Right lung (tissue), 5 donors: ENCODE measurements around the gene GPR153. TPM values are rescaled to one million over a fixed set of nuclear protein-coding genes. Genes with fewer than 3 reads are reported as not detected.

ENCODE experiments used
- DNase-seq, 2 donors: peaks; one replicate each; pipeline ENCODE4 v3.0.0-alpha.2; 2013
- polyA plus RNA-seq, 5 donors: library from polyadenylated mRNA; unstranded; fragments of 120-200 nt; gene quantifications; one replicate each; pipeline versions ENCODE4 v1.2.1 to v1.2.3, GENCODE V29; 2013; ENCODE audit warnings: inconsistent platforms in 1 of 5, low replicate concordance in 1 of 5; ENCODE audit not compliant: insufficient read length in 5 of 5, insufficient read depth in 1 of 5

The GPR153 gene
- polyA plus RNA-seq, 5 donors, result 12.0 to 37.0 (median 15.3) TPM

DNA sequence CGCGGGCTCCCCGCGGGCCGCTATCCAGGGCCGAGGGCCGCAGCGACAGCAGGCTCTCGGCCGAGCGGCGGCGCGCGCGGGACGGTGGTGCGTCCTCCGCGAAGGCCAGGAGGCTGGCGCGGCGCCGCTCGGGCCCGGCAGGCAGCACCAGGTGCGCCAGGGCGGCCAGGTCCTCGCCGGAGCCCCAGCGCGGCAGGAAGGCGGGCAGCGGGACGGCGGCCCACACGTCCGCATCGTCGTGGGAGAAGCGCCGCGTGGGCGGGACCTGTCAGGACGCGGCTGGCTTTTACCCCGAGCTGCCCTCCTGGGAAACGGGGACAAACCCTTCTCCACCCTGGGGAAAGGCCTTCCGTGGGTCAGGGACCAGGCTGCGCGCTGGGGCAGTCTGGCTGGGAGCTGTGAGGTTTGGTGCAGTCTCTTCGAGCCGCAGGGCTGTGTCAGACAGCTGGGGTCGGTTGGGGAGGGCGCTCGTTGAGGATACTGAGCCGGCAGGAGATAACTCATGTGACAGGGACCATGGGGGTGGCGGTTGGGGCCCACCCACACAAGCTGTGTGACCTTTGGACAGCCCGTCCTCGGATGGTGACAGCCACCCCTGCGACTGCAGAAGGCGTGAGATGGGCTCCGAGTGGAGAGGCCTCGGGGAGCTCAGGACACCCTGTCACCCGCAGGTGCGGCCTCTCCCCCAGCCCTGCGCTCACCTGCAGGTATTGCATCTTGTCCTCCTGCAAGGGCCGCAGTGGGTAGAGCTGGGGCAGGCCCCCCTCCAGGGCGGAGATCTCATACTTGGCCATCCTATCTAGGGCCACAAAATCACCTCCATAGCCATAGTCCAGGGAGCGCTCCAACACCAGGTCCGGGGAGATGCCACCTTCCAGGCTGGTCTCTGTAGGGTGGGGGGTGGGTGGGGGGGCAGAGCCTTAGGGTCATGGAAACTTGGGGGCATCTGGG lies 10.9 kb downstream of the GPR153 start:
- DNase-seq, result no peak

DNA sequence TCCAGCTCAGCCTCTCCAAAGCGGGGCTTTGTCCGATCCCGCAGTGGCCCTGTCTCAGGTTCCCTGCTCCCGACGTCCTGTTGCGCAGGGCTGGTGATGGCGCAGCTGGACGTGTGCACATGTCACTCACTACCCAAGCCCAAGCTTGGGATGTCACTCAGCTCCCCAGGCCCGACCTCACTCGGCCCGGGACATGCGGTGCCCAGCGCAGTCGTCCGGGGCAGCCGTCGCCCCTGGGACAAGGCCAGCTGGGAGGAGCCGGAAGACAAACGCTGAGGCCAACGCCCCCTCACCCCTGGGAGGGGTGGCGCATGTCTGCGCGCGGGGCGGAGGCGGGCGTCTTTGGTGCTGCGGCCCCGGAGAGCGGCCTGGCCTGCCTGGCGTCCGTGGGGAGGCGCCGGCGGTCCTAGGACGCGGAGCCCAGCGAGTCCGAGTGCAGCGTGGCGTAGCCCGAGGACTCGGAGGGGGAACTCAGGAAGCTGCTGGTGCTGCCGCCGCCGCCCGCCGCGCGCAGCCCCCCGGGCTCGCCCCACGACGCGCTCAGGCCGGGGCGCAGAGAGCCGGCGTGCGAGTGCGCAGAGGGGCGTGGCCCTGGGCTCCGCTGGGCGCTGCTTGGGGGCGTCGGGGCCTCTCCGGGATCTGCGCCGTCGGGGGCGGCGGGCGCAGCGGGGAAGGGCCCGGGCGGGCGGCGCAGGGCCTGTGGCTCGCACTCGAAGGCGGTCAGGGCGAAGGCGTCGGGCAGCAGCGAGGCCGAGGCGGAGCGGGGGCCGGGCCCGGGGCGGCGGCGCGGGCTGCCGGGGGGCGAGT lies 11.8 kb downstream of the GPR153 start:
- DNase-seq, result no peak

DNA sequence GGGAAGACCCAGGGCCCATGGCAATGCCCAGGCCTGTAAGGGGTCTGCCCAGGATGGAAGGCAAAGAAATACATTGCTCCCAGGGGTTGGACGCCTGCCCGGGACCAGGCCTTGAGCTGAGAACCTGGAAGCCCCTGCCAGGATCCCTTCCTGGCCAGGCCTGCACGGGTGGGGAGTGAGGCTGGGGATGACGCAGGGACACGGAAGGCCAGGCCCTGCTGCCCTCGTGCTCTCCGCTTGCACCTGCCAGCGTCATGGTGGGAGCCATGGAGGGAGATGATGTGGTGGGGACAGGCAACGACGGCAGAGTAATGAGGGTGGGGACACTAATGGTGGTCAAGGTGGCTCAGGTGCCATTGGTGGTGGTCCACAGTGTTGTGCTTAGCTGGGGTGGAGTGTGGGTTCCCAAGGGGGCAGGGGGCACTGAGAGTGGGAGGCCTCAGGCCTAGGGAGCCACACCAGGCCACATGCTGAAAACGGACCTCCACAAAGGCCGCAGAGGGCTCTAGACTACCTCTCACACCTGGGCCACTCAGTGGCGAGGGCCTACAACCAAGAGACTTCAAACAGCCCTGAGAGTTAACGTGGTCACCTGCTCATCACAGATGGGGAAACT lies 12.6 kb downstream of the GPR153 start:
- no peak for DNase-seq

DNA sequence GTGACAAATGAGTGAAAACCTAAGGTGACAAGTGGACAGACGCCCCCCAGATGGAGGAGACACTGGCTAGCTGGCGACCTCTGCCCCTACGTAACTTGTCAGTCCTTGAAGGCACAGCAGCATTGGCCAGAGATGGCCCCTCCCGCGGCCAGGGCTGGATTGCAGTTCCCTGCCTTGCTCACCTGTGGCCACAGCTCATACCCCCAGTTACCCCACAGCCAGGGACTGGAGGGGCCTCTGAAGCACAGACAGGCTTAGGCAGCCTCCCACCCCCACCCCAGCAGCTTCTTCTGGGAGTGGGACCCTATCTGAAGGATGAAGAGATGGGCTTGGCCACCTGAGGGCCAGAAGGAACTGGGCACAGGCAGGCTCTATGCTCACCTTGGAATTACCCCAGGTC lies 13.2 kb downstream of the GPR153 start:
- DNase-seq, result no peak

DNA sequence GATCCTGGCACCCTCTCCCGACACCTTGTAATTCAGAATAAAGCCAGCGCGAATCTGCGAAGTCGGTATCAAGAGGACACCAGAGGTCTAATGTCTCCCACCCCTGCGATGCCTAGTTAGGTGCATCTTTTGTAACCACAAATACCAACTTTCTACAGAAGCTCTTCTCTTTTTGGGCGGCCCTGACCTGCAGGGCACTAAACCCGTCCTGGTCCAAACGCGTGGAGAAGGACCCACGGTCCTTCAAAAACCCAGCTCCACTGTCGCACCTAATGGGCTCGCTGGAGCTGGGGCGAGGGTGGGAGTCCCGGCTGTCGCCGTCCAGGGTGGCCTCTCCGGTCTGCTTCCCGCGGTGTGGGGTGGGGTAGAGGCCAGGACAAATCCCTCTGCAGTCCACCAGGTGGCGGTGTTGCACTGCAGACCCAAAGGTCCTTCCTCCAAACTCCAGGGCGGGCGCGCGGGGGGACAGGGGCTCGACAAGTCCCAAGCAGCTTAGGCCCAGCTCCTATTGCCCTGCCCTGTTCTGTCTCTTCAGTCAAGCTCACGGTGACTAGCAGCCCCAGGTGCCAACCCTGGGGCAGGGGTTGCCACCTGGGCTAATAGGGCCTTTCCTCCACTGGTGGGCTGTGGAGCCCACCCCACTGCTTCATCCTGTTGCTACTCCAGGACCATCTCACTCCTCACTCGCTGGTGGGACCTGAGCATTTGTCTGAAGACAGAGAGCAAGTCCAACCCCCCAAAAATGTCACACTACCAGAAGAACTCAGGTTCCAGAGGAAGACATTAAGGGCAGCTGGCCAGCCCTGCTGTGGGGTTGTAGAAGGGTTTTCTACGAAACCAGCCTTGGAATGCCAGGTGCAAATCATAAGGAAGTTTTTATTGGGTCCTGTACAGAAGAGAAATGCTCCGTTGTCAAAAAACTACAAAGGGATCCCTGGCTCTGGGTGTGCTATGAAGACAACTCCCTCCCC lies 14.1 kb downstream of the GPR153 start:
- DNase-seq, result peak; percentile 75

DNA sequence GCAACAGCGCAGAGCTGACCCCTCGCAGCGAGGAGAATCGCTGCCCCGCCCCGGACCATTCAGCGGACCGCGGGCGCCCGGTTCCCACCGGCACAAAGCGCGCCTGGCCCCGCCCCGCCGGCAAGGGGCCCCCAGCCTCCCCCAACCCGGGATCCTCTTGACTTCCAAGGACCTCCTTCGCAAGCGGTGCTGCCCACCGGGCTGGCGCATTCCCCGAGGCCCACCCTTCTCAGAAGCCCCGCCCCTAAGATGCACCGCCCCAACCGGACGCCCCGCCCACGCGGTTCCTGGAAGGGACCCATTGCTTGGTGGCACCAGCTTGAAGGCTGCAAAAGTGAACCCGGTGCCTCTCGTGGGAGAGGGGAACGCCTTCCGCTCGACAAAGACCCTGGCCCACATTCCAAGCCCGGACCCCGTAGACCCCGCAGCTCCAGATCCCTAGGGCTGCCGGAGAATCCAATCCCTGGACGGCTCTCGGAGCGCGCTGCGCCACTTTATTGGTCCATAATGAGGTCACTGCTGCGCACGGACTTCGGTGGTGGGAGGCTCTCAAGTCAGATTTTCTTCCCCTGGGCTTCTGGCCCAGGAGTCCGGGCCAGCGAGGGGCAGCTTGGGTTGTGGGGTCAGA lies 14.9 kb downstream of the GPR153 start:
- DNase-seq, result no peak

DNA sequence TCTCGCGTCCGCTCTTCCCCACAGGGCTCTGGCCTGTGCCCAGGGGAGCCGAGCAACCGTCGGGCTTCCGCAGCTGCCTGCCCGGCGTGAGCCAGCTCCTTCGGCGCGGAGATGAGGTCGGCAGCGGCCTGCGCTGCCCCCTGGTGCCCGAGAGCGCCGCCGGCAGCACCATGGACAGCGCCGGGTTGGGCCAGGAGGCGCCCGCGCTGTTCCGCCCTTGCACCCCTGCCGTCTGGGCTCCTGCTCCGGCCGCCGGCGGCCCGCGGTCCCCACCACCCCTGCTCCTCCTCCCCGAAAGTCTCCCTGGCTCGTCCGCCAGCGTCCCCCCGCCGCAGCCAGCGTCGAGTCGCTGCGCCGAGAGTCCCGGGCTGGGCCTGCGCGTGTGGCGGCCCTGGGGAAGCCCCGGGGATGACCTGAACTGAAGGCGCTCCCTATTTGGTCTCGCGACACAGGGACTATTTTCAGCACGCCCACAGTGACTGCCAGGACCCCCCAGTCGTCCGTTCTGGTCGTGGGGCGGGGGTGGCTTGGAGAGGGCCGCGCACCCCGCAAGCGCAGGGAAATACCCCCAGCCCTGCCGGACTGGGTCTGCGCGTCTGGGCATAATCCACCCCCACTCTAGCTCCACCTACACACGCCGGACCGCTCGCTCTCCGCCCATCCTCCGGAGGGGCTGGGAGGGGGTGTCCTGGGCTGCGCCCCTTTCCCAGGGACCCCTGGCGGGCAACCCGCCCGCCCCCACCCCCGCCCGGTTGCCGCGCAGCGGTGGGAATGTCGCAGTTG lies 15.6 kb downstream of the GPR153 start:
- peak; percentile 79 to 80 for DNase-seq

DNA sequence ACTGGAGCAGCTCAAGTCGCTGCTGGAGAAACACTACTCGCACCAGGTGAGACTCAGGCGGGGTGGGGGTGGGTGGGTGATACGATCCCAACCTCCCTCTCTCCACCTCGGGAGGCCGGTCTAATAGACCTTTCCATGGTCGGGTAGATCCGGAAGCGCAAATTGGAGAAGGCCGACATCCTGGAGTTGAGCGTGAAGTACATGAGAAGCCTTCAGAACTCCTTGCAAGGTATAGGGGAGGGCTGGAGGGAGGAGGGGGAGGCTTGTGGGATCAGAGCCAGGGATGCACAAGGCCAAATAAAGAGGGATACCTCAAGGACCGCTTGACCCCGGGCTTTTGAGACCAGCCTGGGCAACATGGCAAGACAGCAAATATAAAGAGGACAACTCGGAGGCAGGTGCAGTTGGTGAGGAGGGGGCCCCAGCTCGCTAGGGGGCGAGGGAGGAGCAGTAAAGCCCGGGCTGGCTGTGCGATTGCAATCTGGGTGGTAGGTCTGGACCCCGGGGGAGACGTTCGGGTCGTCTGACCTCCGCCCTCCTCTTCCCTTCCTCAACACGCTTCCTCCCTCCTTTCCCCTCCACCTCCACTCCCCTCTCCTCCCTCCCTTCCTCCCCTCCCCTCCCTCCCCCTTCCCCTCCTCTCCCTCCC lies 16.4 kb downstream of the GPR153 start:
- DNase-seq, result no peak

DNA sequence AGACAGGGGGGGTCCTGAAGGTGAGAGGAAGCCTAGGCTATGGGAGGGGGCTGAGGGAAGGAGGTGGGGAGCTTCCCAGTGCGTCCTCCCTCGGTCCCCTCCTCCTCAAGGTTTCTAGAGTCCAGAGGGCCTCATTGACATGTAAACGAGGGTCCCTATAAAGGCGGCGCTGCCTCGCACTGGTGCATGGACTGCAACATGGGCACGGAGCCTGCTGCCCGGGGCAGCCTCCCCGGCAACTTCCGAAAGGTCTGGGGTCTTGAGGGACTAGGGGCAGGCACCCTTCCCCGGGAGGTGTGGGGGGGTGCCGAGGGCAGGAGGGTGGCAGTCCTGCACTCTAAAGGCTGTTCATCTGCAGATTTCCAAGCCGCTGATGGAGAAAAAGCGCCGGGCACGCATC lies 16.9 kb downstream of the GPR153 start, which contains the start of gene HES3:
Gene HES3 (plus strand): TSS at position 187 of the 400 bp plus-strand sequence. CDS start 187 bp downstream, at position 374.
- no peak for DNase-seq

DNA sequence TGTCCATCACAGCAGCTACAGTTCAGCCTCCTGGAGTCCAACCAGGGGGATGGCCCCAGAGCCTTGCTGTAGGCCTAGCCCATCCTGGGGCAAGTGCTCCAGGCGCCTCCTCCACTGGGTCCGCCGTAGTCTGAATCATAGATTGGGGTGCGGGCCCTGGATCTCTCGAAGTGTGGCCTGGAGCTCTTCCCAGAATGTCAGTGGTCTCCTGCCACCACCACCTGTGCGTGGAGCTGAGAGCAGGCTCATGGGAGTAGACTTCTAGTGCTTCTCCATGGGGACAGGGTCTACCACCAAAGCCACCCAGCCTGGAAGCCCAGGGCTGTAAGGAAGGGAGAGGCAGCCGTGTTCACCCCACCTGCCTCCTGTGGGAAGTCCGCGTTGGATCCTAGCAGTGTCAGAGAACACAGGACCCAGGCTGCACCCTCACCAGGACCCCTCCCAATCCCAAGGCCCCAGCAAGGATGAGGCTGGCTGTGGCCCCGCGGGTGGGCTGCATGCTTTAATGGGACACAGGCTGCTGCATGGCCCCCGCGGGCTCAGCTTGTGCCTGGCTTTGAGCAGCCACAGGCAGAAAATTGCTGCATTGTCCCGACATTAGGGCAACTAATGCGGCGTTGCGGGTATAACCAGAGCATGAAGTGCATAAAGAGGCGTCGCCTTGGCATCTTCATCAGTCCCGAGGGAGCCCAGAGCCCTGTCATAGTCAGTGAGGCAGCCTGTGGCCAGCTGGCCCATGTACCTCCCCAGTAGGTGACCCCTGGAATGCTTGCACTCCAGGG lies 17.7 kb downstream of the GPR153 start:
- no peak for DNase-seq

DNA sequence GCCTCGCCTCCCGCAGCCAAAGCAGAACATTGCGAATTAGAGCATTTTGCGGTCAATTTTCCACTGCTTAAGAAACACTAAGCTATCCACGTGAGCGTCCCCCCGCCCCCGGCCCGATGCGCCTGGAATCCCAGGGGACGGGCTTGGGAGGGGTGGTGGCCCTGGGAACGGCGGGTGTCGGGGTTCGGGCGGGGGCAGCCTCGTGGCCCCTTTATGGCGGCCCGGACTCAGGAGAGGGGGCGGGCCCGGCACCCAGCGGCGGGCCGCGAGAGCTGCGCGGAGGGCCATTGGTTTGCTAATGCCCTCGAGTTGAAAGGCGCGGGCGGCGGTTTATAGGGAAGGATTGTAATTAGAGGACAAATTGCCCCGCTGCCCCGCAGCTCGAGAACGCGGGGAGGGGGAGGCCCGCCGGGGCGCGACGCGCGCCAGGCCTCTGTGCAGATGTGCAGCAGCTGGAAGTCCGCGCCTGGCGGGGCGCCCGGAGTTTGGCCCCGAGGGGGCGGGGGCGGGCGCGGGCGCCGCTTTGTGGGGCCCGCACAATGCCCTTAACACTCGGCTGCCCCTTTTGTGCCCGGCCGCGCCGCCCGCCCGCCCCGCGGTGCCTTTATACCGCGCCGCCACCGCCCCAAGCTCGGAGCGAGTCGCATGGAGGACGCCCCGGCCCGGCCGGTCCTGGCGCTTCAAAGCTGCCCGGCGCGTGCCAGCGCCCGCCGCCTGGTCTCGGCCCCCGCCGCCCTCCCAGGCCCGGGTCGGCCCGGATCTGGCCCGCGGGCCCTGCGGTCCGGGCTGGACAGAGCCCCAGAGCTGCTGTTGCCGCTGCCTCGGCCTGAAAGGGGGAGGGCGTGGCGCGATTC lies 18.8 kb downstream of the GPR153 start:
- no peak for DNase-seq

DNA sequence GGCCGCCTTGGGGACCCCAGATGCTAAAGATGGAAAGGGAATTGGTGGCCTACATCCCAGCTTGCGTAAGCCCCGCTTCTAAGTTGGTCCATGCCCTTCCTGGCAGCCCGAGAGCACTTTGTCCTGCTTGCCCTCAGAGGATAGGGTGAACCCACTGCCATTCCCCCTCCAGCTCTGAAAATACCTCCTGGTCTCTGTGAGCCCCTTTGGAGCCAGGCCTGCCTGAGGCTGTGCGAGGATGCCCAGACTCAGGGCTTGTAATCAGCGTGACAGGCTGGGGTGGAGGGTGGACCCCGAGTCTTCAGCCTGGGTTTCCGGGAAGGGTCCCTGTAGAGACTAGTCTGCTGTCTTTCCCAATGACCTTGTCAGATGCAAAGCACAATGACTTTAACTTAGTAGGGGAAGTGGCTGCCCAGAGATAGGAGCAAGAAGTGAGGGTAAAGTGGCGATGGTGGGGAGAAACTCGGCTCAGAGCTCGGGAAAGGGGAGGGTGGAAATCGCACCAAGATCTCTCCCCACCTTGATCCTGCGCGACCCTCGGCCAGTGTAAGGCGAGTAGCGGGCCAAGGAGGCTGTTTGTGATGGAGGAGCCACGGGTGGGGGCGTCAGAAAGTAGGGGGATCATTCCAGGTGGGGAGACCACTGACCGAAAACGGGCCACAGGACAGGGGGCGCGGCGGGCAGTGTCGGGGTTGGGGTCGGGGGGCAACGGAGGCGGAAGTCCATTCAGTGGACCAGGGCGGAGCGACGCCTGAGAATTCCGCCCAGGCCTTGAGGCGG lies 19.6 kb downstream of the GPR153 start:
- DNase-seq, result no peak

DNA sequence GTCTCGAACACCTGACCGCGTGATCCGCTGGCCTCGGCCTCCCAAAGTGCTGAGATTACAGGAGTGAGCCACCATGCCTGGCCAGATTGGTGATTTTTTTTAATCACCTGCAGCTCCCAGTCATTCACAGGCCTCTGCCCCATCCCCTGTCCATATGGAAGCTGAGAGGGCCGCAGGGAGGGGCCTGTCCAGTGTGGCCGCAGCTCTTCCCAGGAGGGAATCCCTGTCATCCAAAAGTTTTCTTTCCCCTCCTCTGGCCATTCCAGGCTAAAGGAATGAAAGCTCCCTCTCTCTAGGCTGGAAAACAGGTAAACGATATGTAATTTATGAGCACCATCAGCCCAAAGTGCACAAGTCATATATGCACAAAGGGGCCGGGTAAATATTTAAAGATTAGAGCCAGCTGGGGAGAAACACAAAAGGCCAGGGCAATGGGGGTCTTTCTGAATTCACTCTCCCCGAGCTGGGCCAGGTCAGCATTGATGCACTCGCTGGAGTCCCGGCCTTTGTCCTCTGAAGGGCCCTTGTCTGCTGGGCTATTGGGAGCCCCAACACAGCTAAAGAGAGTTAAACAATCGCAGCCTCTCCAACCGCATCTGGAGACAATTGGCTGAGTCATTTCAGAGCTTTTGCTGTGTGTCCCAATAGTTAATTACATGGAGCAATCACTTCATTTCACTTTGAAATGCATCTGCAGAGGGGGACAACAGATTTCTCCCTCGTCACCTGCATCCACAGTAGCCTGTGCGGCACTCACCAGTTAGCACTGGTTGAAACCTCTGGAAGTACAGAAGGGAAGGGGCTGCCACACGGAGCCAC lies 20.7 kb downstream of the GPR153 start:
- DNase-seq, result no peak

DNA sequence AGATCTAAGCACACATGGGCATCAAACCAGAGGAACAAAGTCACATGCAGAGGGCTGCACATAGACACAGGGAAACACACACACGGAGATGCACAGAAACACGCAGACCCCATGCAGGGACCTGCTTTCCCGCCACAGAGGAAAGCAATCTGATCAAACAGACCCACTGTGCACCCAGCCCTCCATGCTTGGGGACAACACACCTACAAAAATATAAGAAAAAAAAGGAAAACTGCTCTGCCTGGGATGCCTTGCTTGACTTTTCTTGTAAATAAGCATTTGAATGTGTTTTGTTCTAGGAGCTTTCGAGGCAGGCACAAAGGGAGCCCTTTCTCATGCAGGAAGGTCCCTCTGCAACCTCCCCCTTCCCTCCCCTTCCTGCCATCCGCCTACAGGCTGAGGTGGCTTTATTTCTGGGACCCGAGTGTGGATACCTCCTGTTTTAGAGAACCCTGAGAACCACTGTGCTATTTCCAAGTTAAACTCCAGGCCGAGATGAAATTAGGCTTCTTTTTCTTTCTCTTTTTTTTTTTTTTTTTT lies 21.6 kb downstream of the GPR153 start:
- no peak for DNase-seq

DNA sequence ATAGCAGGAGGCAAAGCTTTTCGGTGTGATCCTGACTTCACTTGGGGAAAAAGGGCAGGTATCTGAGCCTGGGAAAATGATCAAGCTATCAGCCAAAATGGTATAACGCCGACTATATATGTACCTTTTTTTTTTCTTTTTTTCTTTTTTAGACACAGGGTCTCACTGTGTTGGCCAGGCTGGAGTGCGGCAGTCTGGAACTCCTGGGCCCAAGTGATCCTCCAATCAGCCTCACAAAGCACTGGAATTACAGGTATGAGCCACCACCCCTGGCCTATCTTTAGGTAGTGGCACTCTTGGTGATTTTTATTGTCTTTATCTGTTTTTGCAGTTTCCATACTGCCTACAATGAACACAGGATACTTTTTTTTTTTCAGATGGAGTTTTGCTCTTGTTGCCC lies 23.8 kb downstream of the GPR153 start:
- no peak for DNase-seq
